HG02870 (cell line): ENCODE measurements around the gene PPM1H.
"Not testable (repeated sequence)": the region's sequence is repeated elsewhere in the genome, so short reads cannot be mapped to it uniquely, and the experiment has no call there.

ENCODE experiments used
- ATAC-seq: cut with Tn5 transposase; IDR thresholded peaks from one replicate; pipeline ENCODE4 v1.9.1; 2021; ENCODE audit warnings: mild to moderate bottlenecking, moderate library complexity; ENCODE audit not compliant: unreplicated experiment

The PPM1H gene

DNA sequence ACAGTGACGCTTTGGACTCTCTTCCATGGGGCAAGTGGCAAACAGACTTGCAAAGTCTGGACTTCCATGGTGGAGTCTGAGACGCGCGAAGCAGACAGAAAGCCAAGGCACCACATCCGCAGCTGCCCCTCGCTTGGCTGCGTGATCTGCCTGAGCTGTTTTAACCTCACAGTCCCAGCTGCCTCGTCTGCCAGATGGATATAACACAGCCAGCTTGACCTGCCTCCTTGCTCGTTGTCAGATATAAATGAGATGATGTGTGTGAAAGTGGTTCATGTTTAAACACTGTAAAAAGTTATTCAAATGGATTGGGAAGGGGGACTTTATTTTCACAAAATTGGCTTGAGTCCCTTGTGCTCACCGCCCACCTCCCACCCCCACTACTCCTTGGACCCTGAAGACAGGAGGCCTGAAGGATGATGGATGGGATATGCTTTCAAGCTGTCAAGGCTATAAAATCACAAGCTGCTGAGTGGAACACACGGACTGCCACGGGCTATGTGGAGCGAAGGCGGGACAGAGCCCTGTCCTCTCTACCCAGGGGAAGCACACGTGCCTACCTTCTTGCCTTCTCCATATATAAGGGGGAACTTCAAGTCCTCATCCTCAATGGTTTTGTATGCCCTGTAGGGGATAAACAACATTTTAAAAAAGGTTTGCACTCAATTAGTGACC is 241.4 kb downstream of the PPM1H start:
- no peak for ATAC-seq

DNA sequence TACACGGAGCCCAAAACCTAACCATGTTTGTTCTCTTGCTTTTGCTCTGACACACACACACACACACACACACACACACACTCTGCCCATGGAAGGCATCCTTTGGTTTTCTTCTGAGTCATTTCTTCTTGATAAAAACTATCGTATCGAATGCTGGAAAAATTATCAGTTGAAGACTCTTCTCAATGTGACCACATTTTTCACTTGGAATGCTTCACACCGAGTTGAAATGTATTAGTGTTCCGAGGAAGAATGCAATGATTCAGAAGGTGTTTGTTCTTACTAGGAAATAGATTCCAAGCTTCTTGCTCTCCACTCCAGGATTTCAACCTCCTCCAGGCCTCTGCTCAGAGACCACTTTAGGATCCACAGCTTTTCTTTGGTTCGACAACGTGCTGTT is 242.1 kb downstream of the PPM1H start:
- no peak for ATAC-seq

DNA sequence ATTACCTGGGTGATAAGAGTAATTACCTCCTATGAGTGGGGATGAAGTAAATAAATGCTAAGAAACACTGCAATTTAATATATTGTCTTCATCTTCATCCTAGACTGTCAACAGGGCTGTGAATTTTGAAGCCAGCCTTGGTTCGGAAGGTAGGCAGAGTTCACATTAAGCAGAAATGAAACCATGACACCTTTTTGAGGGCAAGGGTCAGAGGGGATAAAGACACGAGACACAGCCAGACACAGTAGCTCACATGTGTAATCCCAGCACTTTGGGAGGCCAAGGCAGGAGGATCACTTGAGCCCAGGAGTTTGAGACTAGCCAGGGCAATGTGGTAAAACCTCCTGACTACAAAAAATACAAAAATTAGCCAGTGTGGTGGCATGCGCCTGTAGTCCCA is 243.6 kb downstream of the PPM1H start:
- ATAC-seq: no peak

DNA sequence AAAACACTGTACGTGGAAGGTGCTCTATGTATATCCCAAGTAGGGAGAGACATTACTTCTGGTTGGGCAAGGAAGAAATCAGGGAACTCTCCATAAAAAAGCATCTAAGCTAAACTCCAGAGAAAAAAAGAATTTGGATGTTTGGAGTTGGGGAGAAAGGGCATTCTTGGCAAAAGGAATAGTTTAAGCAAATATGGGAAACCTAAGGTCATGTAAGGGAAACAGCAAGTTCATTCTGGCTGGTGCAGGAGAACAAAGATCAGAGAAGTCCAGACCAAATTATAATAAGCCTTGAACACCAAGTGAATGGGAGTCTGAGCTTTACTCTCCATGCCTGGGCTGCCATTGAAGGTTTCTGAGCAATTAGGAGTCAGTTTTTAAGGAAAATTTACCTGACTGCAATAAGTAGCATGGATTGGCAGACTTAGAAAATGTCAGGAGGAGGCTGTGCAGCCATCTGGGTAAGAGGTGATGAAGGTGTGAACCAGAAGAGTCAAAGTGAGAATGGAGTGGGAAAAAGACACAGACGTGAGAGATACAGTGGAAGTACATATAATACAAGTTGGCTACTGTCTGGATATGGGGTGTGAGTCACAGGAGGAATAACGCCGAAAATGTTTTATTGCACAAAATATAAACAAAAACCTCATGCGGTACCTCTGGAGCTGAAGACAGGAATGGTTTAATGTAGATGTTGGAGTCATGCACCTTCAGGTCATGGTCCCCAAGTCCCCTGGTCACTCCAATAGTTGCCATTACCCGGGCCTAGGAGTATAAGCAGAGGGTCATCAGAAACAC is 245.7 kb downstream of the PPM1H start:
- ATAC-seq: no peak

- no peak for ATAC-seq
These were observed 248.0 kb downstream of the PPM1H start for GRCh38 chr12:62686938-62687337.

DNA sequence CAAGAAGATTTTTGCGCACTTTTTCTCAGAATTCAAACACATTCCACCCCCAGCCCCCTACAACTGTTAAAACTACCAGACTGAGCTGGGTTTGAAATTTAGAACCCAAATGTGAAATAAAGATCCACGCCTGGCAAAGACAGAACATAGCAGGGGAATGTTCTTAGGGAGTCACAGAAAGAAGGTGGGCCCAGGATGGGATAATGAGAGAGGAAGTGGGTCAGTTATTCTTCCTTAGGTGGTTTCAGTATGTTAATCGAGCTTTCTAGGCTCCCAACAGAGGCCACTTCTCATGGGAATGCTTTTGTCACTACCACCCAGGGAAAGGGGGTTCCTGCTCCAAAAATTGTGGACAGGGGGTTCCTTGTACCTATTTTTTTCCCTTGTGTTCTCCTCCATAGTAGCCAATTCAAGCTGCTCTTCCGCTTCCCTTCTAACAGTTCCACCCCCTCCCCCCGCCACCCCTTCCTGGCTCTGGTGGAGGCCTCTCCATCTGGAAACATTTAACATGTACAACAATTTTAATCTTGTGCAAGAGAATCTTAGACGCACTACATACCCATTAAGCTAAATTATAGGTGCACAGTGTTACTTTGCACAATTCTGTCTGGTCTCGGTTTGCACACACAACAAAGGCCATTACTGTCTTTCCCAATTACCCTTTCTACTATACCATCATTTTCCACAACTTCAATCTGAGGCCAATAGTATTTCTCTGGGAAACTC is 250.2 kb downstream of the PPM1H start:
- ATAC-seq: no peak

- no peak for ATAC-seq
These were observed 251.0 kb downstream of the PPM1H start for GRCh38 chr12:62683776-62684569.

DNA sequence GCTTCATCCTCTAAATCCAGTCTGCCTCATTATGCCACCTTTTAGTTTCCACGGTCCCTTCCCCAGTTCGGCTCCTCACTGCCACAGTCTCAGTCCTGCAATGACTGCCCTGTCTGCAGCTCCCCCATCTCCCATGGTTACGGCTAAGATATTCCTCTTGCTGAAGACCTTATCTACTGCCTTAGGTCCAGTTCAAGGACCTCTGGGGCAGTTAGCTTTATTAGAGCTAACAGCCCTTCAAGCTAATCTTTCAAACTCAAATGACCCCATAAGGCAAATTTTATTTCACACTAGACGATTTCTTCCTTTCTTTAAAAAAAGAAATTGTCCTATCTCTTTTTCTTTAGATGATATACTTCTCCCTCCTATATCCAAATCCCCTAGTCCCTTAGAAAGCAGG is 253.6 kb downstream of the PPM1H start:
- ATAC-seq: no peak

DNA sequence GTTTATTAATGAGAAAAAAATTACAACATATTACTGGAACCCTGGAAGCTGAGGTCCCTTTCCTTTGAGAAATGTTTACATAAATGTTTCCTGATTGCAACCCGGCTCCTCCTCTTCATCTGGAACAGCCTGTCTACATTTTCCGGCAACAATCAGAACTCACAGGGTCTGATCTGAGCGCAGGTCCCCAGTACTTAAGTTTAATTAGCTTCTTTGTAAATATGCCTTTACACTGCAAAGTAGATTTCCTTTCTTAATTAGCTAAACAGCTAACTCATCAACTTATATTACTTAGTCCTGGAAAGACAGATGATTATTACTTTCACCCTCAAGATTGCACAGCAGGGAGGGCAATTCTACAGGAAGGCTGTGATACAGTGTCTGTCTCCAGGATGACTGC is 255.3 kb downstream of the PPM1H start:
- ATAC-seq: no peak

- no peak for ATAC-seq
These were observed 257.6 kb downstream of the PPM1H start for GRCh38 chr12:62677355-62677754.

DNA sequence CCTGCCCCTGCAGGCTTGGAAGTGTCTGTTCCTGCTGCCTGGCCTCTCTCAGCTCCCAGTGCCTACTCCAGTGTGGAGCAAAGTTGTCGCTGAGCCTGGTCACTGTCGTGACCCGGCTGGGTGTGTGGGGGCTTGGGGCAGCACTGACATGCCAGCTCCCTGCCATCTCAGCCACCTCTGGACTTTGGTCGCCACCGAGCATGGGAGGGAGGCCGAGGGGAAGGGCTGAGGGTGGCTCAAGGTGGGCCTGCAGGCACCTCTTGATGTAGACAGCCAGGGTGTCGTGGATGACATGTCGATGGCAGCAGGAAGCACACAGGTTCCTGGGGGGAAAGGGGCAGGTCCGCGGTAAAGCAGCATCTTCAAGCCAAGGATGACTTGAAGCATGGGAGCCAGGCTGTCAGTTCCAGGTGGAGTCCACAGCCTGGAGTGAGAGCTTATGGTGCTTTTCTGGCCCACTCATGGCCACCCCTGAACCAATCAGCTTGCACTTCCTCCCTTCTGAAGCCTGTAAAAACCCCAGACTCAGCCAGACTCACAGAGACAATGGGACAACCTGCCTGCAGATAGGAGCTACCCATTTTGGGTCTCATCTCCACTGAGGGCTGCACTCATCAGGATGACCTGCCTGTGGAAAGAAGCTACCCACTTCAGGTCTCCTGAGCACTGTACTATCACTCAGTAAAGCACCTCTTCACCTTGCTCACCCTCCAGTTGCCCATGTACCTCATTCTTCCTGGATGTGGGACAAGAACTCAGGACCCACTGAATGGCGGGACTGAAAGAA is 258.2 kb downstream of the PPM1H start:
- ATAC-seq: no peak

- no peak for ATAC-seq
These were observed 261.7 kb downstream of the PPM1H start for GRCh38 chr12:62673028-62673815.

DNA sequence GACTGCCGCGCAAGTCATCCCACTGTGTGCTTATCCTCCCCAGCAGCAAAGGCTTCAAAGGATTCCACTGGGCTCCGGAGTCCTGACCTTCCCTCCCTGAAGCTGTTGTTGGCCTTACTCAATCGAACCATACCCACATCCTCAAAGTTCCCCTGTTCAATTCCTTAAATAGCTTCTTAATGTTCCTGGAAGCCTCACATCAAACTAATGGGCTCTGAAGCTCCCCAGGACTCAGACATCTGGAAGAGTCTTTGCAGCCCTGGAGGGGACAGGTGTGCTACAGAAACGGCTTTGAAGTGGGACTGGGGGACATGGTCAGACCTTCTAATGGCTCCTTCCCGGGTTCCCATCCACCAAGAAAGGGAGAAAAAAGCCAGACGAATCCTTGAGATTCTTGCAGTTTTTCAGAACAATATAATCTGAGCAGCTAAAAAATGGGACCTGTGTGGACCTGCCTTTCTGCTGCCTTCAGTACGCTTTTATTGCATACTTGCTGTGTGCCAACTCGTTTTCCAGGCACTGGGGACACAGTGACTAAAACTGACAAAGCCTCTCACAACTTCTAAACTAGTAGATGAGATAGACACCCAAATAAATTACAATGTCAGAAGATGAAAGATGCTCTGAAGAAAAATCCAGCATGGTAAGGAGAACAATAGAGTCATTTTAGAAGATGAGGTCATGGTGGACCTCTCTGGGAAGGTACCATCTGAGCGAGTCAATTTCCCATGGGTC is 263.8 kb downstream of the PPM1H start:
- ATAC-seq: no peak

- no peak for ATAC-seq
These were observed 266.2 kb downstream of the PPM1H start for GRCh38 chr12:62668782-62669181.

DNA sequence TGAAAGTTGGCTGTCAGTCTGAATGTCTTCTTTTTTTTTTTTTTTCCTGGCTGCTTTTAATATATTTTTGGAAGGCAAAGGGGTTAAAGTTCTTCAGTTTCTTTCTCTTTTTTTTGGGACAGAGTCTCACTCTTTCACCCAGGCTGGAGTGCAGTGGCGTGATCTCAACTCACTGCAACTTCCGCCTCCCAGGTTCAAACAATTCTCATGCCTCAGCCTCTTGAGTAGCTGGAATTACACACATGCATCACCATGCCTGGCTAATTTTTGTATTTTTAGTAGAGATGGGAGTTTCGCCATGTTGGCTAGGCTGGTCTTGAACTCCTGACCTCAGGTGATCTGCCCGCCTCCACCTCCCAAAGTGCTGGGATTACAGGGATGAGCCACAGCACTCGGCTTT is 270.0 kb downstream of the PPM1H start:
- not testable (repeated sequence) for ATAC-seq

- ATAC-seq: no peak
These were observed 274.2 kb downstream of the PPM1H start for GRCh38 chr12:62660756-62661155.

DNA sequence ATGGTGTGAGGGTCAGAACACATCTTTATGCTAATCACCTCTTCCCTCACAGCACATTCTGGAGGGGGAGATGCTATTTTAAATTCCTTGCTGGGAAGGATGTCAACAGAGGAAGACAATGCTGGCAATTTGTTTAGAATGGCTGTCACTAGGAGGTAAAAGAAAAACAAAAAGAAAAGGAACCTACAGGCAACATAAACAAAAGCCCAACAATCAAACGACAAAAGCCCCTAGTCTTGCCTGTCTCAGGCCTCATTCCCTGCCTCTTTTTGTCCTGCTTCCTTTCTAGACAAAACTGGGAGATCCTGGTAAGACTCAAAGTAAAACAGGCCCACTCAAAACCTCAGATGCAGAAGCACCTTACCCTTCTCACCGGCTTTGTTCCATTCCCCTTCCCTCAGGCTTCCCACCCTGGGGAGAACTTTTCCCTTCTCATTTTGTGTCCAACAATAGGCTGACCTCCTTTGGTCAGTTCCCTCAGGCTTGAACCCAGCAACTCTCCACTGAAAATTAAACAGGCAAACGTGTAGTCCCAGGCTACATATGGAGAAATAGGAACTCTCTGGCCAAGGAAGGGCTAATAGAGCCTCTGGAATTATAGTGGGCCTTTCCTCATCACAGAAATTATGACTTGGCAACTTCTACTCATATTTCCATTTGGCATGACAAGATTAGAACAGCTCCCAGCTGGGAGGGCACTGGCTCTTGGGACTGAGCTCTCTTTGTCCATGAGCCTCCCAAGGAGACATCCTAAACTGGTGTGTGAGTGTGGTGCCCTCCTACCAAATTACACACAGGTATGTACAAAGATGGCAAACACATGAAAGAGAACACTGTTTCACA is 275.3 kb downstream of the PPM1H start:
- ATAC-seq: no peak

DNA sequence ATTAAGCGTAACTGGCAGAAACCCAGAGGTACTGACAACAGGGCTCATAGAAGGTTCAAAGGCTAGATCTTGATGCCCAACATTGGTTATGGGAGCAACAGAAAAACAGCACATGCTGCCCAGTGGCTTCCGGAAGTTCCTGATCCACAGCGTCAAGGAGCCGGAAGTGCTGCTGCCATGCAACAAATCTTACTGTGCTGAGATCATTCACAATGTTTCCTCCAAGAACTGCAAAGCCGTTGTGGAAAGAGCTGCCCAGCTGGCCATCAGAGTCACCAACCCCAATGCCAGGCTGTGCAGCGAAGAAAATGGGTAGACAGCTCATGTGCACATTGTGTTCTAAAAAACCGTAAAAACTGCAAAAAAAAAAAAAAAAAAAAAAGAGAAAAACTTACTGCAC is 276.0 kb downstream of the PPM1H start:
- no peak for ATAC-seq
